ENCODE measurements around the gene VRK1.
"Not testable (repeated sequence)": the region's sequence is repeated elsewhere in the genome, so short reads cannot be mapped to it uniquely, and the experiment has no call there.

The VRK1 gene

GRCh38 chr14:96796851-96797581, at the start of gene VRK1:
VRK1 (plus strand) TSS chr14:96797382; CDS start chr14:96833472, 36,090 bp downstream.
- peak; percentile 93 to 96 for DNase-seq

- no peak for DNase-seq
Measured at GRCh38 chr14:96747608-96748007, 49.6 kb upstream of the VRK1 start.

GRCh38 chr14:96748362-96748761, 48.8 kb upstream of the VRK1 start:
- DNase-seq = no peak

- no peak for DNase-seq
Measured at GRCh38 chr14:96751505-96751904, 45.7 kb upstream of the VRK1 start.

- DNase-seq = no peak
Measured at GRCh38 chr14:96752125-96752524, 45.1 kb upstream of the VRK1 start.

GRCh38 chr14:96752594-96752993, 44.6 kb upstream of the VRK1 start:
- DNase-seq = no peak

- DNase-seq = no peak
Measured at GRCh38 chr14:96754162-96754844, 42.9 kb upstream of the VRK1 start.

GRCh38 chr14:96754845-96755184, 42.4 kb upstream of the VRK1 start:
- no peak for DNase-seq

- no peak for DNase-seq
Measured at GRCh38 chr14:96756745-96757144, 40.4 kb upstream of the VRK1 start.

- no peak for DNase-seq
Measured at GRCh38 chr14:96757456-96757855, 39.7 kb upstream of the VRK1 start.

- DNase-seq = no peak
Measured at GRCh38 chr14:96761066-96761465, 36.1 kb upstream of the VRK1 start.

- DNase-seq = peak; percentile 72 to 85
Measured at GRCh38 chr14:96762650-96763049, 34.5 kb upstream of the VRK1 start.

- DNase-seq = no peak
Measured at GRCh38 chr14:96764012-96764411, 33.2 kb upstream of the VRK1 start.

GRCh38 chr14:96765205-96765604, 32.0 kb upstream of the VRK1 start:
- not testable (repeated sequence) for DNase-seq

- no peak for DNase-seq
Measured at GRCh38 chr14:96772929-96773328, 24.3 kb upstream of the VRK1 start.

GRCh38 chr14:96776791-96777190, 20.4 kb upstream of the VRK1 start:
- no peak for DNase-seq

- no peak for DNase-seq
Measured at GRCh38 chr14:96780500-96780899, 16.7 kb upstream of the VRK1 start.

GRCh38 chr14:96781371-96781770, 15.8 kb upstream of the VRK1 start:
- DNase-seq = no peak

- no peak for DNase-seq
Measured at GRCh38 chr14:96782436-96782835, 14.7 kb upstream of the VRK1 start.

- DNase-seq = no peak
Measured at GRCh38 chr14:96783043-96783914, 13.9 kb upstream of the VRK1 start.

- DNase-seq = peak; percentile 71 to 73
Measured at GRCh38 chr14:96783915-96784224, 13.3 kb upstream of the VRK1 start.

- DNase-seq = no peak
Measured at GRCh38 chr14:96790186-96790585, 7.0 kb upstream of the VRK1 start.

GRCh38 chr14:96790706-96791105, 6.5 kb upstream of the VRK1 start:
- DNase-seq = peak in 1 of 2 experiments; percentile 2

GRCh38 chr14:96792003-96792402, 5.2 kb upstream of the VRK1 start:
- no peak for DNase-seq

Measured in Kasumi-1 (cell line).